NCI-H510A (cell line): ENCODE data around the gene LYRM7.
"Not testable (repeated sequence)": the region's sequence is repeated elsewhere in the genome, so short reads cannot be mapped to it uniquely, and the experiment has no call there.

Experiments
- DNase-seq: peaks from one replicate; lab custom pipeline; 2025; lab: John Stamatoyannopoulos, UW

Gene LYRM7

GRCh38 chr5:131170540-131171275, at the start of gene LYRM7:
TSS of gene LYRM7 (plus strand) at chr5:131170944. CDS start at chr5:131171021, 77 bp downstream.
- peak; percentile 95 for DNase-seq

GRCh38 chr5:131127244-131127643, 43.5 kb upstream of the LYRM7 start:
- not testable (repeated sequence) for DNase-seq

DNA sequence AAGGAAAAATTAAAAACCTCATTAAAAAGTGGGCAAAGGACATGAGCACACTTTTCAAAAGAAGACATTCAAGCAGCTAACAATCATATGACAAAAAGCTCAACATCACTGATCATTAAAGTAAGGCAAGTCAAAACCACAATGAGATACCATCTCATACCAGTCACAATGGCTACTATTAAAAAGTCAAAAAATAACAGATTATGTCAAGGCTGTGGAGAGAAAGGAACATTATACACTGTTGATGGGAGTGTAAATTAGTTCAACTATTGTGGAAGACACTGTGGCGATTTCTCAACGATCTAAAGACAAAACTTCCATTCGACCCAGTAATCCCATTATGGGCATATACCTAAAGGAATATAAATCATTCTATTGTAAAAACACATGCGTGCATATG, 41.4 kb upstream of the LYRM7 start:
- no peak for DNase-seq

GRCh38 chr5:131133091-131133490, 37.7 kb upstream of the LYRM7 start:
- not testable (repeated sequence) for DNase-seq

- not testable (repeated sequence) for DNase-seq
Observed at GRCh38 chr5:131138406-131138805, 32.3 kb upstream of the LYRM7 start.

GRCh38 chr5:131139321-131139720, 31.4 kb upstream of the LYRM7 start:
- DNase-seq = no peak

GRCh38 chr5:131142970-131143617, 27.6 kb upstream of the LYRM7 start:
- no peak for DNase-seq

DNA sequence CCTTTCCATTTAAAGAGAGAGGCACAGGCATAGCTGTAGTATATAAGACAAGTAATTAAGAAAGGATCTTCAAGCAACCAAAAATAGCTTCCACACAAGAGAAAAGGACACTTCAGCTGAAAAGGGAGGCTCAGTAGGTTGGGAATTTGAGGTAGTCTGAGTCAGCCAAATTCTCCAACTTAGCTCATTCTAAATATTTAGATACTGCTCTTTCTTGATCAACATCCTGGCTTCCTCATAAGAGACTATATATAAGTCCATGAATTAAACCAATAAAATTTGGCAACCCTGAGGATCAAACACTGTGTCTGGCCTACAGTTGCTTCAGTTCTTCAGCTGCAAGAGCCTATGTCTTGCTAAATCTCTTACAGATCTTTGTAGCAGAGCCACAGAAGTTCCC, 23.5 kb upstream of the LYRM7 start:
- DNase-seq = no peak

- no peak for DNase-seq
Observed at GRCh38 chr5:131148835-131149234, 21.9 kb upstream of the LYRM7 start.

- no peak for DNase-seq
Observed at GRCh38 chr5:131150408-131150807, 20.3 kb upstream of the LYRM7 start.

DNA sequence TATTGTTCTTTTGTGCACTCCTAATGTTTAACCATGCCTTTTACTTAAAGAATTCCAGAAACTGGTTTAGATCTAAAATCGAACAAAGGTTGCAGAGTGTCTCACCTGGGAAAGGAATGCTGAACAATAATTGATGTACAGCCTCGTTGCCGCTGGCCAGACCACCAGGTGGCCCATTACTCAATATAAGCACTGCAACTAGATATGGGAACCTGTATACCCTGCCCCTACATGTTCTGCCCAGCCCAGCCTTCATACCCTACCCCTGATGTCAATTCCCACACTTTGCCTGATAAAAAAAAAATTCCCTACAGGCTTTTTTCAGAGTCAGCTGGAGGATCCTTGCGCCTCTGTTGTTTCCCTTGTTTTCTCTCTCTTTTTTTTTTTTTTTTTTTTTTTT, 19.5 kb upstream of the LYRM7 start:
- no peak for DNase-seq

DNA sequence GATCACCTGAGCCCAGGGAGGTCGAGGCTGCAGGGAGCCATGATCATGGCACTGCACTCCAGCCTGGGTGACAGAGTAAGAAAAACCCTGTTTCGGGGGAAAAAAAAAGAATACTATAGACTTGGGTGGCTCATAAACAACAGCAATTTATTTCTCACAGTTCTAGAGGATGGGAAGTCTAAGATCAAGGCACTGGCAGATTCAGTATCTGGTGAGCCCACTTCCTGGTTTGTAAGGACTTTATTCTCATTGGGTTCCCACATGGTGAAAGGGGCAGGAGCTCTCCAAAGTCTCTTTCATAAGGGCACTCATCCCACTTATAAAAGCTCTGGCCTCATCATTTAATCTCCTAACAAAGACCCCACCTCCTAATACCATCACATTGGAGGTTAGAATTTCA, 14.4 kb upstream of the LYRM7 start:
- DNase-seq = no peak

DNA sequence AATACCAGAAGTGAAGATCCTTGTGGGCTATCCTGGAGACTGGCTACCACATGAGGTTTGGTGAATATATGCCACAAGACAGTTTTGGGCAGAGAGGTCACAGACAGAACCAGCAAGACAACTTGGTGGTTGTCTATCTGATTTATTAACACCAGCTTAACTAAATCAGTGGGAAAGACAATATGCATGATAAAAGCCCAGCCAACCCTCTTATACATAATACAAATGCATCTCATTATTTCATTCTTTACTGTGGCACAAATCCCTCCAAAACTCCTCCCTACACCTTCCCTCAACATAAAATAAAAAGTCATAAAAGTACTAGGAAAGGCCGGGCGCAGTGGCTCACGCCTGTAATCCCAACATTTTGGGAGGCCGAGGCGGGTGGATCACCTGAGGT, 13.8 kb upstream of the LYRM7 start:
- DNase-seq = no peak

DNA sequence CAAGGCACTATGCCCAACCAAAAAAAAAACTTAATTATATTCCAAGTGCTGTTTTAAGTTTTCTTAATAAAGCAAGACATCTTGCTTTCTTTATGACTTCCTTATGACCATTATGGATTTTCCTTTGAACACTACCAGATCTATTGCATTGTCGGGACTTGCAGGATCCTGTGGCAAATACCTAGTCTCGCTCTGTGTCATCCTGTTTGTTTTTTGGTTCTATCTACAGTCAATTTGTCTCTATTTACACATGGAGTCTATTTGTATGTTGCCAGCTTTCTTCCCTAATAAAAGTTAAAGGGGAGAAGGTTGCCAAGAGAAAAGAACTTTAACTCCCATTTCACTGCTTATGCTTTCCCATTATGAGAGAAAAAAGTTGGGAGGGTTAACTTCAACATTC, 10.6 kb upstream of the LYRM7 start:
- no peak for DNase-seq

- no peak for DNase-seq
Observed at GRCh38 chr5:131163276-131164119, 7.2 kb upstream of the LYRM7 start.

GRCh38 chr5:131164191-131165118, 6.3 kb upstream of the LYRM7 start:
- peak; percentile 20 for DNase-seq

GRCh38 chr5:131165119-131165727, 5.5 kb upstream of the LYRM7 start, which contains the start of gene HINT1:
TSS of gene HINT1 (minus strand) at chr5:131165256. CDS start at chr5:131165205, 51 bp downstream.
- peak; percentile 54 for DNase-seq

DNA sequence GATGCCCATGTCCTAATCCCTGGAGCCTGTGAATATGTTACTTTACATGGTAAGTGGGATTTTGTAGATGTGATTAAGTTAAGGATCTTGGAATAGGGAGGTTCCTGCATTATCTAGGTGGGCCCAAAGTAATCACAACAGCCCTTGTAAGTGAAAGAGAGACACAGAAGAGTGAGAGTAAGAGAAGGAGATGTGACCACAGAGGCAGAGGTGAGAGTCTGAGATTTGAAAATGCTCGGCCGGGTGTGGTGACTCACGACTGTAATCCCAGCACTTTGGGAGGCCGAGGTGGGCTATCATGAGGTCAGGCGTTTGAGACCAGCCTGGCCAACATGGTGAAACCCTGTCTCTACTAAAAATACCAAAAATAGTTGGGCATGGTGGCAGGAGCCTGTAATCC, 3.1 kb upstream of the LYRM7 start:
- DNase-seq = no peak

- no peak for DNase-seq
Observed at GRCh38 chr5:131169810-131170539, 769 bp upstream of the LYRM7 start.

DNA sequence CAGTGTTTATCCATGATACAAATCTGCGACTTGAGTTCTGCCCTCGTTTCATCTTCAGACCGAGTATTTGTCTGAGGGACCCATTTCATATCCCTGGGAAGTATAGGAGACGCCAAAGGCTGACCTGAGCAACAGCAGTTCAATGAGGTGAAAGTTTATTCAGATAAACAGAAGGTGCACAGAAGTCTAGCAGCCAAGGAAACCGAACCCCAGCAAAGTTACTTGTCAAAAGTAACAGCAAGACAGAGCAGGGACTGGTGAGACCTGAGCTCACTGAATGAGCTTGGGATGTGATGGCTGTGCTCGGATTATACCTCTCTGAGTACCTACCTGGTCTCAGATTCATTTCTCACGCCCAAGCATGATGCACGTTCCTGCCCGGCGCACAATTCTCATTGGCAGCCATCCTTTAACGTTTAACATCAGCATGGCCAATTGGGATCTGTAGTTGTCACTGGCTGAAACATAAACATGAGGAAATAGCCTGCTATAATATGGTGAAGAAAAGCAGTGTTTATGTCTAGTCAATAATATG, 599 bp downstream of the LYRM7 start:
- DNase-seq = no peak
